Right cardiac atrium (tissue), 5 donors: ENCODE measurements around the gene CNTN5. TPM values are rescaled to one million over a fixed set of nuclear protein-coding genes. Genes with fewer than 3 reads are reported as not detected.

Experiments
- ATAC-seq, 2 donors: fragments of 200-7000 bp; cut with Tn5 transposase; one replicate each; pipeline versions ENCODE4 v1.8.0 to v1.9.1; 2020; ENCODE audit warnings: moderate library complexity in 2 of 2, mild to moderate bottlenecking in 1 of 2
- DNase-seq, 3 donors: peaks; one replicate each; pipeline ENCODE4 v3.0.0-alpha.2; 2020
- H3K27ac ChIP-seq: one replicate; pipeline ENCODE4 v1.5.1; 2013; ENCODE audit warnings: mild to moderate bottlenecking, low read length, control low read depth, moderate library complexity
- H3K27me3 ChIP-seq: one replicate; pipeline ENCODE4 v1.6.1; 2013; ENCODE audit not compliant: control insufficient read depth, insufficient read depth
- H3K4me1 ChIP-seq: one replicate; pipeline ENCODE4 v1.6.1; 2013; ENCODE audit warnings: low read length; ENCODE audit not compliant: control insufficient read depth, insufficient read depth
- H3K4me3 ChIP-seq: one replicate; pipeline ENCODE4 v1.5.1; 2013; ENCODE audit warnings: low read length, control low read depth
- H3K9me3 ChIP-seq: one replicate; pipeline ENCODE4 v1.6.1; 2013; ENCODE audit warnings: low read length; ENCODE audit not compliant: control insufficient read depth
- WGBS: extraction: QIAGEN DNeasy Blood & Tissue Kit; methylation state at CpG from one replicate; pipeline ENCODE4 v1.1.7; 2013; 5-methylcytosine and 5-hydroxymethylcytosine counted together
- intact Hi-C, 4 donors: fragments of 100-400 bp; cut with DNase I; formaldehyde crosslinking; loops; one replicate each; pipeline versions ENCODE4 v1.11.0 to v1.14.0; 2022 to 2023
- polyA plus RNA-seq: library from polyadenylated mRNA; stranded (reverse); fragments of 200-250 nt; gene quantifications from one replicate; pipeline ENCODE4 v1.2.3, GENCODE V29; 2013
- total RNA-seq, 4 donors: library from RNA; stranded (reverse); fragmentation: NEBNext Ultra II Directional; extraction: Animal tissue kit (Norgen Biotek cat#: 25700); gene quantifications; one replicate each; pipeline ENCODE4 v1.2.1, GENCODE V29; 2021
- donor health status: healthy with polysubstance abuse.
- donor health status: DM: no; HTN: yes; CAD: no.
- donor health status: DM: no; HTN: no; CAD: no.
- donor health status: DM: no; HTN: yes; CAD: no; lungs with severe emphysema.
- donor health status: DM: yes; HTN: yes; CAD: no.

Gene CNTN5
- total and polyA plus RNA-seq, 5 donors = under 0.01 to 0.09 (median 0.08) TPM; not detected in 2

GRCh38 chr11:100203789-100204188, 1183.0 kb downstream of the CNTN5 start:
- H3K27ac ChIP-seq = no peak overlapping the region
- intact Hi-C loops = no loop called here
- H3K4me1 ChIP-seq = no peaks in the 10 kb centered on the region
- ATAC-seq (no peak), DNase-seq (no peak)
- H3K27me3 ChIP-seq = no peaks in the 10 kb centered on the region
- WGBS = 76% methylated on average over 2 of the region's 2 CpGs
- no peaks in the 10 kb centered on the region for H3K9me3 ChIP-seq
- no peak overlapping the region for H3K4me3 ChIP-seq

- 66% methylated on average over 2 of the region's 2 CpGs for WGBS
These were observed 1185.2 kb downstream of the CNTN5 start for GRCh38 chr11:100205926-100206325.

GRCh38 chr11:100208207-100208606, 1187.5 kb downstream of the CNTN5 start:
- no peak overlapping the region for H3K4me3 ChIP-seq
- DNase-seq = no peak
- ATAC-seq = no peak
- H3K9me3 ChIP-seq = no peaks in the 10 kb centered on the region
- H3K27ac ChIP-seq = no peak overlapping the region
- no peaks in the 10 kb centered on the region for H3K27me3 ChIP-seq
- 85% methylated on average over 2 of the region's 2 CpGs for WGBS
- no peaks in the 10 kb centered on the region for H3K4me1 ChIP-seq
- intact Hi-C loops = no loop called here

More at GRCh38 chr11:100205926-100206325, 1185.2 kb downstream of the CNTN5 start:
- Histone ChIP-seq H3K27ac (no peak overlapping the region), H3K4me3 (no peak overlapping the region), H3K4me1 (no peaks in the 10 kb centered on the region), H3K27me3 (no peaks in the 10 kb centered on the region), H3K9me3 (no peaks in the 10 kb centered on the region)
- ATAC-seq (no peak), DNase-seq (no peak)
- intact Hi-C loops = no loop called here

GRCh38 chr11:100214791-100215190, 1194.0 kb downstream of the CNTN5 start:
- no peak for DNase-seq
- Histone ChIP-seq H3K27me3 (no peaks in the 10 kb centered on the region), H3K9me3 (no peaks in the 10 kb centered on the region), H3K27ac (no peak overlapping the region), H3K4me3 (no peak overlapping the region), H3K4me1 (no peaks in the 10 kb centered on the region)
- intact Hi-C loops = no loop called here
- ATAC-seq = no peak
- 68% methylated on average over 1 of the region's 1 CpG for WGBS

GRCh38 chr11:100220801-100221200, 1200.1 kb downstream of the CNTN5 start:
- ATAC-seq (no peak), DNase-seq (no peak)
- Histone ChIP-seq H3K27me3 (no peaks in the 10 kb centered on the region), H3K27ac (no peak overlapping the region), H3K4me1 (no peaks in the 10 kb centered on the region), H3K9me3 (no peaks in the 10 kb centered on the region), H3K4me3 (no peak overlapping the region)
- 70% methylated on average over 3 of the region's 3 CpGs for WGBS
- intact Hi-C loops = no loop called here

- ATAC-seq (no peak), DNase-seq (no peak)
- Histone ChIP-seq H3K9me3 (no peaks in the 10 kb centered on the region), H3K27me3 (no peaks in the 10 kb centered on the region), H3K4me3 (no peak overlapping the region), H3K4me1 (no peaks in the 10 kb centered on the region), H3K27ac (no peak overlapping the region)
- intact Hi-C loops = no loop called here
- WGBS = 65% methylated on average over 2 of the region's 2 CpGs
These were observed 1201.0 kb downstream of the CNTN5 start for GRCh38 chr11:100221791-100222190.

GRCh38 chr11:100224541-100225034, 1203.8 kb downstream of the CNTN5 start:
- 88% methylated on average over 1 of the region's 1 CpG for WGBS
- no peaks in the 10 kb centered on the region for H3K9me3 ChIP-seq
- H3K27ac ChIP-seq = no peak overlapping the region
- DNase-seq (no peak), ATAC-seq (no peak)
- no peak overlapping the region for H3K4me3 ChIP-seq
- intact Hi-C loops = no loop called here
- H3K4me1 ChIP-seq = no peaks in the 10 kb centered on the region
- no peaks in the 10 kb centered on the region for H3K27me3 ChIP-seq

GRCh38 chr11:100229086-100229485, 1208.3 kb downstream of the CNTN5 start:
- whole genome bisulfite sequencing = 59% methylated on average over 1 of the region's 1 CpG
- intact Hi-C loops = no loop called here

DNA sequence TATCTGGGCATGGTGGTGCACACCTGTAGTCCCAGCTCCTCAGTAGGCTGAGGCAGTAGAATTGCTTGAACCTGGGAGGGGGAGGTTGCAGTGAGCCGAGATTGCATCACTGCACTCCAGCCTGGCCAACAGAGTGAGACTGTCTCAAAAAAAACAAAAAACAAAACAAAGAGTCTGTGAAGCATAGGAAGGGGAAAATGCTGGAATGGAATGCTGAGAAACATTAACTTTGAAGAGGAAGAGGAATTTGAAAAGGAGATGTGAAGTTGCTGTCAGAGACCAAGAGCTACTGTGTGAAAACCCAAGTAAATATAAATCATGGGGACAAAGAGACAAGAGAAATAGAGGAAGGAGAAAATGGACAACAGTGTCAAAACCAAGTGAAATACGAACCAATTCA, 1211.3 kb downstream of the CNTN5 start:
- DNase-seq (no peak), ATAC-seq (no peak)
- WGBS = 65% methylated on average over 2 of the region's 2 CpGs

More at GRCh38 chr11:100229086-100229485, 1208.3 kb downstream of the CNTN5 start:
- Histone ChIP-seq H3K4me1 (no peaks in the 10 kb centered on the region), H3K27me3 (no peaks in the 10 kb centered on the region), H3K9me3 (no peaks in the 10 kb centered on the region), H3K27ac (no peak overlapping the region), H3K4me3 (no peak overlapping the region)
- no peak for ATAC-seq
- DNase-seq = no peak

DNA sequence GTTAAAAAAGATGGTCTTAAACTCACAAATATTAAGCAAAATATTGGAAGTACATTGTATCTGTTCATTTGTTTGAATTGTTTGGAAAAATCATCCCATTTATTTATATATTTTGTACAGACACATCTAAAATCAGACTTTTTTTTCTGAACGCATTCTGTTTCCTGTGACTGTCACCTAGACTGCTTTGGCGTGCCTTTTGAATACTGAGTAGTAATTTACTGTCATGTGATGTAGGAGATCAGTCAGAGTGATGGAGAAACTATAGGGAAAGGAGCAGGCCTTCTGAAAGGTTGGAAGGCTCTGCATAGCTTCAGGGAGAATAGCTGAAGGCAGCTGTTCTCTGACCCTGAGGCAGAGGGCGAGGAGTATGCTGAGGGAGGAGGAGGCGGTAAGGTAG, 1214.3 kb downstream of the CNTN5 start:
- WGBS = 74% methylated on average over 4 of the region's 4 CpGs
- H3K9me3 ChIP-seq = no peaks in the 10 kb centered on the region
- H3K4me1 ChIP-seq = no peaks in the 10 kb centered on the region
- H3K27ac ChIP-seq = no peak overlapping the region
- ATAC-seq = no peak
- no peak overlapping the region for H3K4me3 ChIP-seq
- no peaks in the 10 kb centered on the region for H3K27me3 ChIP-seq
- no peak for DNase-seq
- intact Hi-C loops = no loop called here

More for the DNA sequence above, 1211.3 kb downstream of the CNTN5 start:
- Histone ChIP-seq H3K9me3 (no peaks in the 10 kb centered on the region), H3K27ac (no peak overlapping the region), H3K4me3 (no peak overlapping the region), H3K27me3 (no peaks in the 10 kb centered on the region), H3K4me1 (no peaks in the 10 kb centered on the region)
- intact Hi-C loops = no loop called here

DNA sequence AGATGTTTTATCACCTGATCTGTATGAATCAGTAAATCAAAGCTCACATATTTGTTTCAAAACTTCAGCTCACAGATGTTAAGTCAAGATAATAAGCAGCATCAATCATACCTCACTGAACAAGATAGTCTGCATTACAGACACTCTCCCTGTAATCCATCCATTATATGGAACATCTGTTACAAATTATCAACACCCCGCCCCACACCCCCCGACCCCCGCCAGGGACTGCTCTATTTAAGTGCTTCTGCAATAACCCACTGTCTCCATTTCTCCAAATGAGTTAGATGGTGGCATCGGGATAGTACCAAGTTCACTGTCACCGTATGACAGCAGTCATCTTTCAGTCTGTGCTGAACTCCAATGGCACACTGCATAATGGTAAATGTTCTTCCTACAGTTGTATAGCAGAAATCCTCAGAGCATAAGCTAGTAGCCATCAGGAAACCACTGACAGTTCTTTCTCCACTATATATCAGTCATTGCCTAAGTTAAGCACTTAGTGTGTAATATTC, 1219.3 kb downstream of the CNTN5 start:
- ATAC-seq (no peak), DNase-seq (no peak)
- intact Hi-C loops = no loop called here
- Histone ChIP-seq H3K4me1 (no peaks in the 10 kb centered on the region), H3K4me3 (no peak overlapping the region), H3K27me3 (no peaks in the 10 kb centered on the region), H3K9me3 (no peaks in the 10 kb centered on the region), H3K27ac (no peak overlapping the region)
- WGBS = 74% methylated on average over 5 of the region's 5 CpGs

DNA sequence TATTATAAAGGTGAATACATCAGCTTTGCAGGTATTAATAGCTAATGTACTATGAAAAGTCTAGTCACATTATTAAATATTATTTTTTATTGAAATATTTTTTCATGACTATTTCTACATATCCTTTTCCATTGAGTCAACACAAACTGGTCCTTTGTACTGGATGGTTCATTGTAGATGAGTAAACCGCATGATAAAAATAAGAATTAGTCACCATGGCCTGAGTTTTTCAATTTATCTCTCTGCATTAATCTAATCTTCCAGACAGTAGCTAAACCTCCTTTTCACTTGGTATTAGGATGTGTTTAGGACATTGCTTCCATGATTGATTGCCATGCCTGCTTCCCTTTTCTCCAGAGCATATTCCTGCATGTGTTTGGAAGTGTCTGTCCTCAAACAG, 1227.0 kb downstream of the CNTN5 start:
- DNase-seq (no peak), ATAC-seq (no peak)
- Histone ChIP-seq H3K27ac (no peak overlapping the region), H3K9me3 (no peaks in the 10 kb centered on the region), H3K4me3 (no peak overlapping the region), H3K27me3 (no peaks in the 10 kb centered on the region), H3K4me1 (no peaks in the 10 kb centered on the region)
- intact Hi-C loops = no loop called here
- 81% methylated on average over 1 of the region's 1 CpG for WGBS
